ELF-1 (cell line): ENCODE results near the gene LRRC8B.
A peak's percentile ranks its signal among the peaks of the same experiment; 100 is the strongest.
"Not testable (repeated sequence)": the region's sequence is repeated elsewhere in the genome, so short reads cannot be mapped to it uniquely, and the experiment has no call there.

Experiments used
- DNase-seq: peaks from one replicate; pipeline ENCODE4 v3.0.0-alpha.2; 2016; ENCODE audit warnings: low read depth, low spot score

Gene LRRC8B

GRCh38 chr1:89608319-89608983 lies 83.8 kb downstream of the LRRC8B start:
- DNase-seq, result no peak

- DNase-seq, result no peak
Measured at GRCh38 chr1:89608984-89609725, 84.5 kb downstream of the LRRC8B start.

- DNase-seq, result no peak
Measured at GRCh38 chr1:89609781-89610456, 85.3 kb downstream of the LRRC8B start.

DNA sequence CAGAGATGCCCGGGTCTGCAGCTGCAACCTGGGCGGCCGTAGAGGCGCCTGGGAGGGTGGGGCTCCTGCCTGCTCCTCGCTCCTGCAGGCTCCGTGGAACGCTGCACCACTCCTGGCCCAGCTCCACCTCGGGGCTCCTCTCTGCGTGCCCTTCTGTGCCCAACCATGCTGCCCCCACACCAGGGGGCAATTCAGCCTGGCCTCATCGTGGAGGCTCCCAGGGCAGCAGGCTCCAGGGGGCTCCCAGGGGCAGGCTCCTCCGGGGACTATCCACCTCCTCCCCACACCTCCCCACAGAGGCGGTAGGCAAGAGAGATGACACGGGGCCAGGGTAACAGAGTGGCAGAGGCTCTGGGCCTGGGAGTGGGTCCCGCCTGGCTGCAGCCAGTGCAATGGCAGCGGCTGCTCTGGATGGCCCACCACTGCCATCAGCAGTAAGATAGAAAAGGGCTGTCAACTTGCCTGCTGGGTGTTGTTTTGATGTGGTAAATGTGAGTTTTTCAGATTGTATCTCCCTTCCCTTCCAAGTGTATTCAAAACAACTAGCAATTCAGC lies 85.9 kb downstream of the LRRC8B start:
- DNase-seq, result no peak

DNA sequence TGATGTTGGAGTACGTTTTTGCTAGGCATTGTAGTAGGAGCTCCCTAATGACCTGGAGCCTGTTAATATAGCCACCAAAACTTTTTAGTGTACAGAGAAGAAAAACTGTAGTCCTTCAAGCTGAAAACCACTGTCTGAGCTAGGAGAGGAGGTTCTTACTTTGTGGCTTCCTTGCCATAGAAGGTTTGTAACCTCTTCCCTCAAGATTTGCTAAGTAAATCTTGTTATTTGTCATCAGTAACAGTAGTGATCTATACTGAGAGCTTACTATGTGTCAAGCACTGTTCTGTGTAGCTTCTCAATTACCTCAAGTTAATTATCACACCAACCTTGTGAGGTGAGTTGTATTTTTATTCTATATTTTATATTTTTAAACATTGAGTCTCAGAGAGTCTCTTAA lies 87.1 kb downstream of the LRRC8B start:
- DNase-seq, result no peak

DNA sequence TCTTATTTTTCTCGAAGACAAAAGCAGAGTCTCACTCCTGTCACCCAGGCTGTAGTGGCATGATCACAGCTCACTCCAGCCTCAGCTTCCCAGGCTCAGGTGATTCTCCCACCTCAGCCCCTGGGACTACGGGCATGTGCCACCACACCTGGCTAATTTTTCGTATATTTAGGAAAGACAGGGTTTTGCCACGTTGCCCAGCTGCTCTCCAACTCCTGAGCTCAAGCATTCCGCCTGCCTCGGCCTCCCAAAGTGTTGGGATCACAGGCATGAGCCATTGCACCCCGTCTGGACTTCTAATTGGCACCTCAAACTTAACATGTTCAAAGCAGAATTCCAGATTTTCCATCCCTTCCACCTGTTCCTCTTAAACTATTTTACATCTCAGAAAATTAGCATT lies 89.3 kb downstream of the LRRC8B start:
- DNase-seq, result no peak

DNA sequence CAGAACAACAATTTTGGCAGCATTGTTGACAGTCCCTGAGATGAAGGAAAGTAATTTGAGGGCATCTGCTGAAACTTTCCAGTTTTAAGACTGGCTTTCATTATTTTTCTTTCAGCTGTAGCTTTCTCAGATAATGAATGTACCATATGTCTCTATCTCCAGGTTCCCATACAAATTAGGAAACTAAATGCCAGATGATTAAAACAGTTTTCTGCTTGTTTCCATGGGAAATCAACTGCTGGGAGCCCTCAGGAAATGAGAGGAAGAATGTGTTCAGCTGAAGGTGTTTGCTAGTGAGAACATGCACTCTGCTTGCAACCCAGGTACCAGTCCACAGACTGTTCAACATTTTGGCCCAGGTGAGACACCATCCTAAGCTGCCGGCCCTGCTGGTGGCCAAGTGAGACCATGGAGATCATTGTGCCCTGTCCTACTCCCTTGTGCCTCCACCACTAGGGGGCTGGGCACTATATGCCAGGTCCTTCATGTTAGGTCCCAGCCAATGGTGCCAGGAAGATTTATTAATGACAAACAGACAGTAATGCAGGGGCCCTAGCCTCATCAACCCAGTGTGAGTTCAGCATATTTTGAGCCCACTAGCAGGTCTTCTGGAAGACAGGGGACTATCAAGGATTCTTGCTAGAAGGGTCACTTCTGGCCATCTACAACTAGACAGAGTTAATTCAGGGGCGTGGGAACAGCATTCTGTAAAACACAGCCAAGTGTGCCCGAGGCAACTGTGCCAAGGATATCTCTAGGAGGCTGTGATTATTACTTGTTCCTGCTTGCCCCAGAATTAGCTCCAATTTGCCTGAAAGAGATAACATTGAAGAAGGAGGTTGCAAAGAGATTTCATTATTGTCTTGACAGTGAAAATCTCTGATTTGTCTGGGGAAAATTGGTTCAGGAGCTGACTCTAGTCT lies 91.3 kb downstream of the LRRC8B start:
- no peak for DNase-seq

DNA sequence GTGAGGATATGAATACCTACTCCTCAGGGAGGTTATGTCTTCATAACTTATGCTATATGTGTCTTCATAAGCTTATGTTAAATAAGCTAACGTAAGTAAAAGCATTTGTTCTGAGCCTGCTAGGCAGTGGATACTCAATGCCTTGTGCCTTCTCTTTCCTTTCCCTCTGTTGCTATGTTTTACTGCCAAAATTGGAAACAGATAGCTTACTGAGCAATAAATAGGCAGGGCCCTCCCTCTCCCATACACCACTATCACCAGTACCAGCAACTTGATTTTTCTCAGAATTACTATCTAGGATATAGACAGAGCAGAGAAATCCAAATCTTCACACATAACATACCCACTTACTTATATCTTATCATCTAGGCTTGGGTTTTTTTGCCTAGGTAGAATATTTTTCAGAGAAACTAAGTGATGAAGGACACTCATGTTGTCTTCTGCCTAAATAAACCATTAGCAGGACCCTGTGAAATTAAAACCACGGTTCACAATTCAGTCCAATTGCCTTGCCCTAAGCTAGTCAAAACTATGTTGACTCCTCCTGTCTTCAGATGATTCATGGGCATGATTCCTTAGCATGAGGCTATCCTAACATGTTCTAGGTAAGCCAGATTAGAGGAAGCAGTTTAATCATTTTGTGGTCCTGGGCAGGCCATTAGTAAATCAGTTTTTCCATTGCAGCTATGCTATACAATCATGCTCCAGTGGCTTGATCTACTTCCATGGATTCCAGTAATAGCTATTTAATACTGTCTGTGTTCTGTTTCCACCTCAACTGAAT lies 92.4 kb downstream of the LRRC8B start:
- no peak for DNase-seq

- DNase-seq, result no peak
Measured at GRCh38 chr1:89620664-89621063, 96.0 kb downstream of the LRRC8B start.

DNA sequence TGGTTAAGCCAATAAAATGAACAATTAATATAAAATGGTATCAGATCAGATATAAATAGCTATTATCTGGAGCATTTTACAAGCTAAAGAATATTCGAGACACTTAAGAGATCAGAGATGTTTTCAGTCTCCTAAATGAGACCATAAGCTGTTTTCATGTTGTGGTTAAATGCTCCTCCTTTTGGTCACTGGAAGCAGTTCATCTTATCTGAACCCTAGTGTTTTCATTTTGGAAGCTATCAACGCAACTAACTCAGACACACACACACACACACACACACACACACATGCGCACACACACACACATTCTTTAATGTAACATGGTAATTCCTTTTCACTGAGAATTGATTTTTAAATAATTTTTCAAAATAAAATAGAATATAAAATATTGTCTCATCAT lies 98.3 kb downstream of the LRRC8B start:
- no peak for DNase-seq

DNA sequence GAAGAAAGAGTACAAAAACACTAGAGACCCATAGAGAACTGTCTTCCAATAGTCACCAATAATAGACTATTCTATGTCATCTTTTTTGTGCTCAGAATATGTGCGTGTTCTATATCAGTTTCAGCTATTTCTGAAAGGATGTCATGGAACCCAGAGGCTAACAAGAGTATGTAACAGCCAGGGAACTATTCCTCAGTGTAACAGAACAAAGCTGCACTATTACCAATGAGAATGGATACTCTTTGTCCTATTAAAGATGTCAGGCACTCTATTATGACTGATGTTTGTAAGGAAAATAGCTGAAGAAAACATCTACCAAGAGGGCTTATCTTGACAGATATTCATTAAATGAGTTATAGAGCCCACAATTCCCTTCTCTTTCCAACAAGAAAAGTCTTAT lies 99.7 kb downstream of the LRRC8B start:
- no peak for DNase-seq

DNA sequence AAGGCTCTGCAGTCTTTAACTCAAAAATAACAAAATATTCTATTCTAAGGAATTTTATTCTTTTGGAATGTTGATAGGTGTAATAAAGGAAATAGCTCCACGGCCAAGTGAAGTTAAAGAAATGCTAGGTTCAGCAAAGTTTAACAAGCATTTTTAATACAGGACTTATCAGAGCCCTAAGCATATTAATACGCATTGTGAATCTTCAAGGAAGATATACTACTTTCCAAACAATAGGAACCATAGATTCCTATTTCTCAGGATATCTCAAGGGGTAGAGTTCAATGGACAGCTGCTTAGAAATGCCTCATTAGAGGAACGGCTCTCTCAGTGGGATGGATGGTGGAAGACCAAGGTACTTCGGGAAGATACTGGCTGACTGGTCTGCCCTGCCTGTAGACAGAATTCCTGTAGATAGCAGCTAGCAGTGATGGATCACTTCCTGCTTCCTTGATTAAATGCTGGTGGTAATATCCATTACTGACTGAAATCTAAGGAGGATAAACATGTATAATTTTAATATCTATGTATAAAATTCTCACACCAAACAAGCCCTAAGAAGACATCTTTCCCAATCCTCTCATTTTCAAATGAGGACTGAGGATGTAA lies 100.2 kb downstream of the LRRC8B start:
- no peak for DNase-seq

DNA sequence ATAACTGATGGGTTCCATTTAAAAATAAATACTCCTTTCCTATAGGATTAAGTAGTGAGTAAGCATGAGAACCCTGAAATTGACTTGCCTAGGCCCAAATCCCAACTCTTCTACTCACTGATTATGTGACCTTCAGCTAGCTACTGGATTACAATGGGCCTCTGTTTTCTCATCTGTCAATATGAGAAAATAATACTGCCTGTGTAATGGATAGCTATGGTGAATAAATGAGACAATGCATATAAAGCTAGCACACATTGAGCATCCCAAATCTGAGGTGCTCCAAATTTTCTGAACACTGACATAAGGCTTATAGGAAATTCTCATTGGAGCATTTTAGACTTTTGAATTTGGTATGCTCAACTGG lies 103.0 kb downstream of the LRRC8B start:
- DNase-seq, result no peak

- no peak for DNase-seq
Measured at GRCh38 chr1:89629146-89629545, 104.5 kb downstream of the LRRC8B start.

DNA sequence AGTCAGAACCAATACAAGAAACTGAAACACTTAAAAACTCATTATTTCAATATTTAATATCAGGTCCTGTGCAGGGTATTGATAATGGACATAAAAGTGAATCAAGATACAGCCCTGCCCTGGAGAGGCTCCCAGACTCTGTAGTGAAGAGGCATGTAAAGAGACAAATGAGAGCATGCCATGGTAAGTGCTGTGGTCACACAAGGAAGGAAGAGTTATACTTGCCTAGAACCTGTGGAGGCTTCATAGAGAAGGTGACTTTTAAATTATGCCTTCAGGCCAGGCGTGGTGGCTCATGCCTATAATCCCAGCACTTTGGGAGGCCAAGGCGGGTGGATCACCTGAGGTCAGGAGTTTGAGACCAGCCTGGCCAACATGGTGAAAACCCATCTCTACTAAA lies 105.0 kb downstream of the LRRC8B start:
- DNase-seq, result not testable (repeated sequence)

GRCh38 chr1:89630048-89630447 lies 105.4 kb downstream of the LRRC8B start:
- DNase-seq, result no peak

- peak; percentile 43 for DNase-seq
Measured at GRCh38 chr1:89631816-89632656, 107.4 kb downstream of the LRRC8B start.

DNA sequence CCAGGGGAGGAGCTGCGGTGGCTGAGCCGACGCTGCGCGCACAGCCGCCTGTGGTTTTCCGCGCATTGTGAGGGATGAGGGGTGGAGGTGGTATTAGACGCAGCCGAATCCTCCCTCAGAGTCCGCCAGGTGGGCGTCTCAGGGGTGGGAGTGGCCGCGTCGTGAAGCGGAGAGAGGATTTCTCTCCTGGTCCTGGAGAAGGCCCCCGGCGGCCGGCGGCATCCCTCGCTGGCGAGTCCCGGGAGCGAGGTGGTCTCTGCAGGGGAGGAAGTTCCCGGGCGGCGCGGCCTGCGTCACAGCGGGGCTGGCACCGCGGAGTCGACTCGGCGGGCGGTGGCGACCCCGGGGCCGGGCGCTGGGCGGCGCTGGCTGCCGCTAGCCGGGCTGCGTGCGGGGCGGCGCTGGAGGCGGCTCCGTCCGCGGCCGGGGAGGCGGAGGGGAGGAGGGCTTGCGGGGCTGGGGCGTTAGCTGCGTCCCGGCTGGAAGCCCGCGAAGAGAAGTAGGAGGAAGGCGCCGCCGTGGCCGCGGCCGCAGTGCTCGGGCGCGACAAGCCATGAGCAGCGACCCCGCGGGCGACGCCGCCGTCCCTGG lies 108.1 kb downstream of the LRRC8B start, which contains the start of gene LRRC8C:
Gene LRRC8C, plus strand, starts transcription at position 464 of the 591 bp plus-strand sequence. CDS start 53,354 bp downstream, outside the sequence.
- DNase-seq, result peak; percentile 66
